Neutrophil (primary cell): Measurements from ENCODE around the gene PLBD1.

Source experiments
- H3K27ac ChIP-seq: fragments of 200-600 bp; sonication (generic); 2 replicates; pipeline ENCODE4 v1.5.1; 2016; ENCODE audit warnings: mild to moderate bottlenecking, moderate library complexity
- H3K27me3 ChIP-seq: fragments of 200-600 bp; sonication (generic); 2 replicates; pipeline ENCODE4 v1.6.0; 2016; ENCODE audit warnings: mild to moderate bottlenecking
- H3K36me3 ChIP-seq: fragments of 200-600 bp; sonication (generic); 2 replicates; pipeline ENCODE4 v1.5.1; 2017
- H3K4me1 ChIP-seq, 2 experiments: fragments of 200-600 bp in 1 of 2; sonication (generic) in 1 of 2; 1 replicate in 1 of 2; 2 replicates in 1 of 2; pipeline versions ENCODE4 v1.5.1 to v1.6.1; 2013 to 2016; ENCODE audit warnings: low read depth in 1 of 2, low read length in 1 of 2, mild to moderate bottlenecking in 1 of 2, moderate library complexity in 1 of 2; ENCODE audit not compliant: control insufficient read depth in 1 of 2, insufficient read depth in 1 of 2
- H3K4me3 ChIP-seq, 2 experiments: fragments of 200-600 bp in 1 of 2; sonication (generic) in 1 of 2; 1 replicate in 1 of 2; 2 replicates in 1 of 2; pipeline ENCODE4 v1.5.1; 2013 to 2016; ENCODE audit warnings: low read depth in 1 of 2, low read length in 1 of 2, mild to moderate bottlenecking in 1 of 2, moderate library complexity in 1 of 2
- H3K9me3 ChIP-seq: fragments of 200-600 bp; sonication (generic); 2 replicates; pipeline ENCODE4 v1.5.1; 2016
- TF ChIP-seq, protein P1 (sequence below): fragments of 200-600 bp; sonication (generic); IDR thresholded peaks from 2 replicates; pipeline ENCODE4 v1.5.1; 2016; ENCODE audit warnings: antibody characterized with exemption

The PLBD1 gene

DNA sequence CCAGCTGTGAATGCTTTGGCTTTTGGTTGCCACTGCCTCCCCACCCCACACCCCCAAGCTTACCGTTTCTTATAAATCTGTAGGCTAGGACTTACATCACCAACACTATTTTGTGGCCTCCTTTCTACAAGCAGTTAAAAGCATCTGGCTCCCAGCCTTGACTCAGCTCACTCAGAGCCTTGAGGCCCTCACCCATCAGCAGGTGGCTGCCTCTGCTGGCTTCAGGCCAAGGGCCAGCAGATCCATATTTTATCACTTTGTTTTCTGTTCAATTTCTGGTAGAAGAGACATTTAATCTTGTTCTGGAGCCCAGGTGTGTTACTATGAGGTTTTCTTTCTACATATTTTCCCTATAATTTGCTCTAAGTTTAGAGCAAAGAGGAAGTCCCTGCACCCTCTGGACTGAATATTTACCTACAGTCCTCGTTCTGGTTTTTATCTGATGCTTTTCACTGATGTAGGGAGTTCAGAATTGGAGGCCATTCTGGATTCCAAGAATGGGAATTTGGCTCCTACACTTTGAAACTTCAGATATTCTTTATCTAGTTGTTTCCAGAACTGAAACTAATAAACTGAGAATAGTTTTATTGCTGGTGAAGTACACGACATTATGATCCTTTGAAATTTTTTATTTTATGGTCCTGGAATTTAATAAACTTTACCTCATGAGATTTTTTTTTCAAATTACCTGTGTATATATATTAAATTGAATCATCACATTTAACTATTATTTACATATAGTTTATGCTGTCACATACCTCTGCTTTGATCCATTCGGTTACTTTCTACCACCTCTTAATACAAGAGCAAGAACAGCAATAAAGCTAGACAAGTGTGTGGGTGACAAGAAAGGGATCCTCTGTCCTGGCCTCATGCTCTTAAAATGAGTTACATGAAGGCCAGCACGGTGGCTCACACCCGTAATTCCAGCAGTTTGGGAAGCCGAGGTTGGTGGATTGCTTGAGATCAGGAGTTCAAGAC, 22.2 kb downstream of the PLBD1 start:
- TF ChIP-seq, protein P1, sequence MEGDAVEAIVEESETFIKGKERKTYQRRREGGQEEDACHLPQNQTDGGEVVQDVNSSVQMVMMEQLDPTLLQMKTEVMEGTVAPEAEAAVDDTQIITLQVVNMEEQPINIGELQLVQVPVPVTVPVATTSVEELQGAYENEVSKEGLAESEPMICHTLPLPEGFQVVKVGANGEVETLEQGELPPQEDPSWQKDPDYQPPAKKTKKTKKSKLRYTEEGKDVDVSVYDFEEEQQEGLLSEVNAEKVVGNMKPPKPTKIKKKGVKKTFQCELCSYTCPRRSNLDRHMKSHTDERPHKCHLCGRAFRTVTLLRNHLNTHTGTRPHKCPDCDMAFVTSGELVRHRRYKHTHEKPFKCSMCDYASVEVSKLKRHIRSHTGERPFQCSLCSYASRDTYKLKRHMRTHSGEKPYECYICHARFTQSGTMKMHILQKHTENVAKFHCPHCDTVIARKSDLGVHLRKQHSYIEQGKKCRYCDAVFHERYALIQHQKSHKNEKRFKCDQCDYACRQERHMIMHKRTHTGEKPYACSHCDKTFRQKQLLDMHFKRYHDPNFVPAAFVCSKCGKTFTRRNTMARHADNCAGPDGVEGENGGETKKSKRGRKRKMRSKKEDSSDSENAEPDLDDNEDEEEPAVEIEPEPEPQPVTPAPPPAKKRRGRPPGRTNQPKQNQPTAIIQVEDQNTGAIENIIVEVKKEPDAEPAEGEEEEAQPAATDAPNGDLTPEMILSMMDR: no peak
- Histone ChIP-seq H3K27me3 (no peaks in the 10 kb centered on the region), H3K9me3 (no peaks in the 10 kb centered on the region), H3K4me3 (no peak overlapping the region), H3K4me1 (no peaks in the 10 kb centered on the region), H3K27ac (peak overlapping the region; percentile 70), H3K36me3 (peaks cover 48% of the 10 kb centered on the region)

DNA sequence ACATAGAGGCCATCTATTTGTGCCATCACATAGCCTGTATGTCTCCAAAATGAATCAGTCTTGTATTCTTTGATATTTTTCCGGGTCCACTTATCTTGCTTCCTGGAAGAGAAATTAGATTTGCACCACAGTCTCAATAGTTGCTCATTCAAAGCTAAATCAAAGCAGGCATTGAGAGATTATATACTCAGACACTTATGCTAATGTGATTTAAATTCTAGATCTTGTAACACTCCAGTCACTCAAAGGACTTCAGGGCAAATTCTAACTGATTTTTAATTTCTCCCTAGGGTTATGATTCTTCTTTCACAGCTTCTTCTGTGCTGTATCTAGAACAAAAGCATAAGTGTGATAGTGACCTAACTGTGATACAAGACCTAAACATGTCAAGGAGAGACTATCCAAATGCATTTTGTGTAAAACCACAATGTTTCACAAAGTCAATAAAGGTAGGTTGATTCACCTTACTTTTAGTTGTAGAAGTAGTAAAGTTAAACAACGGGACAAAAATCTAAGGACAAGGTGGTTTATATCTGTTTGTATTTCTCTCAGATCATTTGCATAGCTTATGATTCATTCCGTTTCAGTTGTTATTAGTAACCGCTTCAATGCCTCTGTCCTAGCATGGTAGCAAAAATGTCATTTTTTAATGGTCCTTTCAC, 26.8 kb downstream of the PLBD1 start:
- TF ChIP-seq, protein P1: no peak
- H3K27me3 ChIP-seq: no peaks in the 10 kb centered on the region
- H3K27ac ChIP-seq: peak overlapping the region; percentile 65
- no peaks in the 10 kb centered on the region for H3K4me1 ChIP-seq
- H3K36me3 ChIP-seq: peaks cover 63% of the 10 kb centered on the region
- no peak overlapping the region for H3K4me3 ChIP-seq
- H3K9me3 ChIP-seq: no peaks in the 10 kb centered on the region

DNA sequence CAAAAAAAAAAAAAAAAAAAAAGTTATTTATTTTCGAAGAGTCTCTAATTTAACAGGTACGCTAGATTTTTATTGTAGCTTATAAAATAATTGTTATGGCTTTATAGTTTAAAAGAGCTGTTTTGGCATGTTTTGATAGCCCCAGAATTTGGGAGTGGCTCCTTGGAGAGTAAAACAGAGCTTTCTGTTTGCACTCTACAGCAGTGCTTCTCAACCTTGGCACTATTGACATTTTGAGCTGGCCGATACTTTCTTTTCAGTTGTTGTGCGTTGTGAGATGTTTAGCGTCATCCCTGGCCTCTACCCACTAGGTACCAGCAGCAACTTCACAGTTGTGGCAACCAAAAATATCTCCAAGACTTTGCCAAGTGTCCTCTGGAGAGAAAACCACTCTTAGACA, 30.6 kb downstream of the PLBD1 start:
- H3K9me3 ChIP-seq: no peaks in the 10 kb centered on the region
- TF ChIP-seq, protein P1: no peak
- peak overlapping the region; percentile 37 for H3K27ac ChIP-seq
- H3K4me3 ChIP-seq: no peak overlapping the region
- peaks cover 91% of the 10 kb centered on the region for H3K36me3 ChIP-seq
- H3K4me1 ChIP-seq: peaks cover 0 to 2% of the 10 kb centered on the region in 2 experiments
- H3K27me3 ChIP-seq: no peaks in the 10 kb centered on the region

DNA sequence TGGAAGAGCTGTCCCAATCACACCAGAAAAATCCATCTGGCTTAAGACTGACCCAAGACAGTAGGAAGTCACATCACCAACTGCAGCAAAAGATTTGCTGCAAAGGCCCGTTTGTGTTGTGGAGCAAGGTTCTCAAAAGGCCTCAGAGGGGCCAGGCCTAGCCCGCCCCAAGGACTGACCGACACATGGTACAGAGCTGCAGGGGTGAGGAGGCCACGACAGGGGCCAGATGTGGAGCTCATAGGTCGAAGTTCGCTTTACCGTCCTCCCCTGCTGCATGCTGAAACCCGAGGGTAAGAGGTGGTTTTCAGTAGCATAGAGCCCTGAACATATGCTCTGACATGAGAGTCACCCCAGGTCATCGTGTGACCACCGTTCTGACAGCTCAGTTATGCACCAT, 35.5 kb downstream of the PLBD1 start:
- peak overlapping the region; percentile 85 for H3K27ac ChIP-seq
- no peak overlapping the region for H3K4me3 ChIP-seq
- TF ChIP-seq, protein P1: no peak
- H3K4me1 ChIP-seq: peaks cover 23 to 28% of the 10 kb centered on the region in 2 experiments
- no peaks in the 10 kb centered on the region for H3K27me3 ChIP-seq
- H3K36me3 ChIP-seq: peaks cover 58% of the 10 kb centered on the region
- no peaks in the 10 kb centered on the region for H3K9me3 ChIP-seq

DNA sequence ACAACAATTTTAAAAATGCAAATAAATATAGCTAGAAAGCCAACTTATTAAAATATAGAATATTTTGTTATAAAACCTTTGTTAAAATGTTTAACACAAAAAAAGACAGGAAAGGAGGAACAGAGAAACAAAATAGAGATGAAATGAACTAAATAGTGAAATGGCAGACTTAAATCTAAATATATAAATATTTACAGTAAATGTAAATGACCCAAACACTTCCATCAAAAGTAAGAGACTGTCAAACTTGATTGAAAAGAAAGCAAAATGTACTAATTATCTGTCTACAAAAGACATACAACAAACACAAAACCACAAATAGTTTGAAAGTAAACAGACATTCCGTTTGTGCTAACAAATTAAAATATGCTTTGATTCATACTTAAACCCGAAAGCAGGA, 41.7 kb downstream of the PLBD1 start:
- Histone ChIP-seq H3K4me1 (peaks cover 15% of the 10 kb centered on the region in 2 experiments), H3K4me3 (no peak overlapping the region), H3K27me3 (no peaks in the 10 kb centered on the region), H3K9me3 (no peaks in the 10 kb centered on the region), H3K27ac (peak overlapping the region; percentile 0), H3K36me3 (peaks cover 40% of the 10 kb centered on the region)
- TF ChIP-seq, protein P1: no peak
